ENCODE results near the gene HIVEP1.

DNA sequence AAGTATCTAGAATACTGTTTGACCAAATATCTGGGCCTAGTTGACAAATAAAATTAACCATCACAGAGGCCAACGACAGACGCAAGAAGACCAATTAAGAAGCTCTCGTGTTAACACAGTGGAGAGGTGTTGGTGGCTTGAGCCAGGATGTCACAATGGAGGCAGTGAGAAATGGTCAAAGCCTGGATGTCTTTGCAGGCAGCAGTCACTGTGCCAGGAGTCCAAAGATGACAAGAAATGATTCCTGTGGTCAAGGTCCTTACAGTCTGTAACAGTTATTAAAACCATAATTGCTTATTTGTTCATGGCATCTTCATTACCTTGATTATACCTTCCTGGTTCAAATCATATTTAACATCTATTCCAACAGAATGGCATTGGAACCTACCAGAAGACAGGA is 186.7 kb downstream of the HIVEP1 start:
- TF ChIP-seq, protein P1, sequence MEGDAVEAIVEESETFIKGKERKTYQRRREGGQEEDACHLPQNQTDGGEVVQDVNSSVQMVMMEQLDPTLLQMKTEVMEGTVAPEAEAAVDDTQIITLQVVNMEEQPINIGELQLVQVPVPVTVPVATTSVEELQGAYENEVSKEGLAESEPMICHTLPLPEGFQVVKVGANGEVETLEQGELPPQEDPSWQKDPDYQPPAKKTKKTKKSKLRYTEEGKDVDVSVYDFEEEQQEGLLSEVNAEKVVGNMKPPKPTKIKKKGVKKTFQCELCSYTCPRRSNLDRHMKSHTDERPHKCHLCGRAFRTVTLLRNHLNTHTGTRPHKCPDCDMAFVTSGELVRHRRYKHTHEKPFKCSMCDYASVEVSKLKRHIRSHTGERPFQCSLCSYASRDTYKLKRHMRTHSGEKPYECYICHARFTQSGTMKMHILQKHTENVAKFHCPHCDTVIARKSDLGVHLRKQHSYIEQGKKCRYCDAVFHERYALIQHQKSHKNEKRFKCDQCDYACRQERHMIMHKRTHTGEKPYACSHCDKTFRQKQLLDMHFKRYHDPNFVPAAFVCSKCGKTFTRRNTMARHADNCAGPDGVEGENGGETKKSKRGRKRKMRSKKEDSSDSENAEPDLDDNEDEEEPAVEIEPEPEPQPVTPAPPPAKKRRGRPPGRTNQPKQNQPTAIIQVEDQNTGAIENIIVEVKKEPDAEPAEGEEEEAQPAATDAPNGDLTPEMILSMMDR (conservative IDR thresholded peaks at IDR 0.05; ENCODE audit: low read length), result no peak
- TF ChIP-seq EZH2phosphoT487 (IDR thresholded peaks at IDR 0.05; ENCODE audit: borderline replicate concordance, low read depth, low read length), result no peak
